GM18873 (cell line): ENCODE results near the gene COX7C.
"Not testable (repeated sequence)": the region's sequence is repeated elsewhere in the genome, so short reads cannot be mapped to it uniquely, and the experiment has no call there.

Source experiments
- ATAC-seq: cut with Tn5 transposase; IDR thresholded peaks from one replicate; pipeline ENCODE4 v1.9.1; 2021; ENCODE audit warnings: mild to moderate bottlenecking, moderate library complexity, moderate number of reproducible peaks; ENCODE audit not compliant: unreplicated experiment, low FRiP score

COX7C gene

GRCh38 chr5:86660771-86661170 lies 43.0 kb downstream of the COX7C start:
- ATAC-seq: not testable (repeated sequence)

GRCh38 chr5:86664173-86664572 lies 46.4 kb downstream of the COX7C start:
- no peak for ATAC-seq

- ATAC-seq: no peak
These were observed 48.4 kb downstream of the COX7C start for GRCh38 chr5:86665984-86666760.

GRCh38 chr5:86666981-86667380 lies 49.2 kb downstream of the COX7C start:
- no peak for ATAC-seq
